Measurements from ENCODE around the gene FAM124B. TPM values are rescaled to one million over a fixed set of nuclear protein-coding genes. Genes with fewer than 3 reads are reported as not detected.
A peak's percentile ranks its signal among the peaks of the same experiment; 100 is the strongest.
"Not testable (repeated sequence)": the region's sequence is repeated elsewhere in the genome, so short reads cannot be mapped to it uniquely, and the experiment has no call there.

Gene FAM124B
- total RNA-seq, 2 donors from 2014 or later = 0.78 TPM; not detected in 1

- H3K4me3 ChIP-seq = no peak overlapping the region
- H3K9me3 ChIP-seq = no peaks in the 10 kb centered on the region
- ATAC-seq = no peak
- H3K4me1 ChIP-seq = no peaks in the 10 kb centered on the region
- DNase-seq = no peak
- intact Hi-C loops (cut with DNase I) = no loop called here
- peak overlapping the region in 2 of 4 donors; percentile 17 to 33 for H3K27ac ChIP-seq
- WGBS, 2 donors = 64 to 71% methylated on average over 21 of the region's 22 CpGs
- H3K36me3 ChIP-seq (replicated peaks in 1 of 2; ENCODE audit: insufficient read depth in 1 of 2, low read depth in 2 of 2) = no peaks in the 10 kb centered on the region
- no peaks in the 10 kb centered on the region for H3K27me3 ChIP-seq
- TF ChIP-seq, protein P1, sequence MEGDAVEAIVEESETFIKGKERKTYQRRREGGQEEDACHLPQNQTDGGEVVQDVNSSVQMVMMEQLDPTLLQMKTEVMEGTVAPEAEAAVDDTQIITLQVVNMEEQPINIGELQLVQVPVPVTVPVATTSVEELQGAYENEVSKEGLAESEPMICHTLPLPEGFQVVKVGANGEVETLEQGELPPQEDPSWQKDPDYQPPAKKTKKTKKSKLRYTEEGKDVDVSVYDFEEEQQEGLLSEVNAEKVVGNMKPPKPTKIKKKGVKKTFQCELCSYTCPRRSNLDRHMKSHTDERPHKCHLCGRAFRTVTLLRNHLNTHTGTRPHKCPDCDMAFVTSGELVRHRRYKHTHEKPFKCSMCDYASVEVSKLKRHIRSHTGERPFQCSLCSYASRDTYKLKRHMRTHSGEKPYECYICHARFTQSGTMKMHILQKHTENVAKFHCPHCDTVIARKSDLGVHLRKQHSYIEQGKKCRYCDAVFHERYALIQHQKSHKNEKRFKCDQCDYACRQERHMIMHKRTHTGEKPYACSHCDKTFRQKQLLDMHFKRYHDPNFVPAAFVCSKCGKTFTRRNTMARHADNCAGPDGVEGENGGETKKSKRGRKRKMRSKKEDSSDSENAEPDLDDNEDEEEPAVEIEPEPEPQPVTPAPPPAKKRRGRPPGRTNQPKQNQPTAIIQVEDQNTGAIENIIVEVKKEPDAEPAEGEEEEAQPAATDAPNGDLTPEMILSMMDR (IDR thresholded peaks at IDR 0.05) = no peak
- TF ChIP-seq POLR2A (IDR thresholded peaks at IDR 0.05) = no peak
Measured at GRCh38 chr2:224400886-224401632, 848 bp downstream of the FAM124B start.

- DNase-seq = no peak
- Histone ChIP-seq H3K9me3 (no peaks in the 10 kb centered on the region), H3K36me3 (replicated peaks in 1 of 2; ENCODE audit: insufficient read depth in 1 of 2, low read depth in 2 of 2) (no peaks in the 10 kb centered on the region), H3K4me1 (no peaks in the 10 kb centered on the region), H3K27me3 (no peaks in the 10 kb centered on the region), H3K4me3 (no peak overlapping the region), H3K27ac (no peak overlapping the region)
- no peak for TF ChIP-seq POLR2A (IDR thresholded peaks at IDR 0.05)
- WGBS, 2 donors = 72 to 82% methylated on average over 8 of the region's 8 CpGs
- intact Hi-C loops (cut with DNase I) = no loop called here
- ATAC-seq = no peak
Measured at GRCh38 chr2:224400174-224400810, 1.6 kb downstream of the FAM124B start.

DNA sequence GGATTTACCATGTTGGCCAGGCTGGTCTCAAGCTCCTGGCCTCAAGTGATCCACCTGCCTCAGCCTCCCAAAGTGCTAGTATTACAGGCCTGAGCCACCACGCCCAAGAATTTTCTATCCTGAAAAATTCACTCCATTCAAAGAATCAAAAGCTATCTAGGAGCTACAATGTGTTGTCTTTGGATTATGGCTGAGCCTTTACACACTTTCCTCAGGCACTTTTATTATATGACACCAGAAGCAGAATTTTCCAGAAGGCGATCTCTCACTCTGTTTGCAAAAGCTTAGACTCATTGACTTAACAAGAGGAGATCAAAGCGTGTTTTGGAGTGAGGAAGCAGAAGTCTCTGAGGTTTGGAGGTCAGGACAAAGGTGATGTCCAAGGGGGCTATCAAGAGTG, 3.6 kb downstream of the FAM124B start:
- DNase-seq = no peak
- no peak overlapping the region for H3K27ac ChIP-seq
- TF ChIP-seq, protein P1 (IDR thresholded peaks at IDR 0.05) = no peak
- TF ChIP-seq POLR2A (IDR thresholded peaks at IDR 0.05) = no peak
- 71 to 78% methylated on average over 3 of the region's 3 CpGs for WGBS, 2 donors
- no peaks in the 10 kb centered on the region for H3K36me3 ChIP-seq (replicated peaks in 1 of 2; ENCODE audit: insufficient read depth in 1 of 2, low read depth in 2 of 2)
- H3K9me3 ChIP-seq = no peaks in the 10 kb centered on the region
- H3K4me1 ChIP-seq = no peaks in the 10 kb centered on the region
- ATAC-seq = no peak
- no peaks in the 10 kb centered on the region for H3K27me3 ChIP-seq
- no peak overlapping the region for H3K4me3 ChIP-seq
- intact Hi-C loops (cut with DNase I) = no loop called here

- H3K4me1 ChIP-seq; H3K9me3 ChIP-seq; DNase-seq; intact Hi-C loops (cut with DNase I); H3K27me3 ChIP-seq; H3K27ac ChIP-seq; ATAC-seq; H3K4me3 ChIP-seq; H3K36me3 ChIP-seq (replicated peaks in 1 of 2; ENCODE audit: insufficient read depth in 1 of 2, low read depth in 2 of 2): not testable (repeated sequence)
- WGBS, 2 donors = 71 to 72% methylated on average over 5 of the region's 5 CpGs
Measured at GRCh38 chr2:224397100-224397499, 4.8 kb downstream of the FAM124B start.

- H3K4me3 ChIP-seq = no peak overlapping the region
- no peaks in the 10 kb centered on the region for H3K27me3 ChIP-seq
Measured at GRCh38 chr2:224395620-224396390, 6.1 kb downstream of the FAM124B start.

More at GRCh38 chr2:224395620-224396390, 6.1 kb downstream of the FAM124B start:
- TF ChIP-seq, protein P1 (IDR thresholded peaks at IDR 0.05) = no peak
- TF ChIP-seq POLR2A (IDR thresholded peaks at IDR 0.05) = no peak
- no peak for ATAC-seq
- no peaks in the 10 kb centered on the region for H3K36me3 ChIP-seq (replicated peaks in 1 of 2; ENCODE audit: insufficient read depth in 1 of 2, low read depth in 2 of 2)
- no peaks in the 10 kb centered on the region for H3K4me1 ChIP-seq
- 55 to 89% methylated on average over 9 of the region's 9 CpGs for WGBS, 2 donors
- intact Hi-C loops (cut with DNase I) = no loop called here
- no peak overlapping the region for H3K27ac ChIP-seq
- no peaks in the 10 kb centered on the region for H3K9me3 ChIP-seq
- no peak for DNase-seq
